ENCODE measurements around the gene ZNF831.

ZNF831 gene

GRCh38 chr20:59305908-59306655, 142.5 kb downstream of the ZNF831 start:
- no peak overlapping the region for H3K4me3 ChIP-seq (ENCODE audit: low read depth, low read length)
- no peak for DNase-seq (ENCODE audit: low read depth)
- no peak for TF ChIP-seq CTCF (conservative IDR thresholded peaks at IDR 0.05; ENCODE audit: low read depth, low read length)

- no peak for DNase-seq (ENCODE audit: low read depth)
- no peak overlapping the region for H3K4me3 ChIP-seq (ENCODE audit: low read depth, low read length)
- no peak for TF ChIP-seq CTCF (conservative IDR thresholded peaks at IDR 0.05; ENCODE audit: low read depth, low read length)
Measured at GRCh38 chr20:59307270-59307669, 143.6 kb downstream of the ZNF831 start.
